Endothelial cell of umbilical vein (primary cell): ENCODE measurements around the gene UBXN11. TPM values are rescaled to one million over a fixed set of nuclear protein-coding genes. Genes with fewer than 3 reads are reported as not detected.

Experiments
- BruUV-seq: library from RNA; stranded (reverse); fragments of 400-500 nt; replicated peaks from 2 replicates; lab custom pipeline; 2021; lab: Mats Ljungman, UMichigan
- CTCF ChIA-PET: fragments of 300-600, 350-600 bp; sonication (Branson Sonifier 250); formaldehyde crosslinking; loops from one replicate; lab custom pipeline; 2021; ENCODE audit warnings: antibody characterized with exemption, inconsistent platforms; lab: Charles Lee
- POLR2A ChIA-PET: fragments of 300-600, 350-600 bp; sonication (Branson Sonifier 250); formaldehyde crosslinking; loops from one replicate; lab custom pipeline; 2021; ENCODE audit warnings: antibody characterized with exemption, inconsistent platforms; lab: Charles Lee
- DNase-seq: peaks from one replicate; pipeline ENCODE4 v3.0.0-alpha.2; 2011; ENCODE audit warnings: low read depth, low spot score
- FAIRE-seq: peaks from 2 replicates; lab custom pipeline; 2011; peaks lifted over from hg19 to GRCh38; lab: Jason Lieb, UNC
- H2AFZ ChIP-seq: 2 replicates; pipeline ENCODE4 v1.6.0; 2012; ENCODE audit warnings: low read depth, low read length, control low read depth, inconsistent platforms
- H3K27ac ChIP-seq: 2 replicates; pipeline ENCODE4 v1.5.1; 2011; ENCODE audit warnings: low read depth, mild to moderate bottlenecking, control low read depth, low read length, moderate library complexity; ENCODE audit not compliant: insufficient read depth
- H3K27me3 ChIP-seq, 2 experiments: 2 replicates each; pipeline versions ENCODE4 v1.6.0 to v1.6.1; 2011; ENCODE audit warnings: low read length in 2 of 2, mixed read lengths in 1 of 2; ENCODE audit not compliant: control insufficient read depth in 2 of 2, insufficient read depth in 2 of 2
- H3K36me3 ChIP-seq, 2 experiments: 2 replicates in 1 of 2; 3 replicates in 1 of 2; pipeline ENCODE4 v1.5.1; 2011; ENCODE audit warnings: low read length in 2 of 2, mild to moderate bottlenecking in 1 of 2, moderate library complexity in 1 of 2; ENCODE audit not compliant: control insufficient read depth in 2 of 2, insufficient read depth in 2 of 2; ENCODE audit errors: extremely low read depth in 1 of 2
- H3K4me1 ChIP-seq: 3 replicates; pipeline ENCODE4 v1.5.1; 2011; ENCODE audit warnings: mild to moderate bottlenecking, low read length; ENCODE audit not compliant: control insufficient read depth, insufficient read depth; ENCODE audit errors: extremely low read depth
- H3K4me2 ChIP-seq: 2 replicates; pipeline ENCODE4 v1.6.1; 2011; ENCODE audit warnings: low read length, control low read depth, mixed read lengths; ENCODE audit not compliant: insufficient read depth
- H3K4me3 ChIP-seq, 3 experiments: fragments of 200-600 bp in 1 of 3; sonication (generic), shearing (Covaris generic) in 1 of 3; replicated peaks in 1 of 3; 2 replicates each; pipeline ENCODE4 v1.5.1; 2011 to 2016; ENCODE audit warnings: control low read depth in 3 of 3, low read length in 3 of 3, mild to moderate bottlenecking in 2 of 3, inconsistent platforms in 1 of 3, low read depth in 1 of 3, moderate library complexity in 1 of 3; ENCODE audit not compliant: insufficient read depth in 1 of 3
- H3K79me2 ChIP-seq: 2 replicates; pipeline ENCODE4 v1.6.0; 2012; ENCODE audit warnings: low read length, inconsistent platforms; ENCODE audit not compliant: control insufficient read depth, insufficient read depth
- H3K9ac ChIP-seq: replicated peaks from 2 replicates; pipeline ENCODE3; 2011; ENCODE audit warnings: low read length, control low read depth; ENCODE audit not compliant: insufficient read depth; ENCODE audit errors: extremely low read depth
- H3K9me1 ChIP-seq: replicated peaks from 3 replicates; pipeline ENCODE4 v1.6.0; 2011; ENCODE audit warnings: mild to moderate bottlenecking, low read length; ENCODE audit not compliant: control insufficient read depth, insufficient read depth; ENCODE audit errors: extremely low read depth
- H3K9me3 ChIP-seq: replicated peaks from 2 replicates; pipeline ENCODE4 v1.5.1; 2012; ENCODE audit warnings: low read length, inconsistent platforms; ENCODE audit not compliant: control insufficient read depth, insufficient read depth
- H4K20me1 ChIP-seq: replicated peaks from 2 replicates; pipeline ENCODE3; 2011; ENCODE audit warnings: mild to moderate bottlenecking, low read length; ENCODE audit not compliant: control insufficient read depth, insufficient read depth; ENCODE audit errors: extremely low read depth
- JUN ChIP-seq: IDR thresholded peaks from 2 replicates; pipeline ENCODE4 v1.6.1; 2011; ENCODE audit warnings: borderline replicate concordance, low read depth; ENCODE audit not compliant: insufficient read length, insufficient read depth
- MAX ChIP-seq: IDR thresholded peaks from 2 replicates; pipeline ENCODE4 v1.6.1; 2011; ENCODE audit not compliant: insufficient read depth, insufficient read length
- POLR2A ChIP-seq: IDR thresholded peaks from 2 replicates; pipeline ENCODE4 v1.6.1; 2012; ENCODE audit warnings: low read depth, mild to moderate bottlenecking, control low read depth, low read length
- dilution Hi-C: fragments of 300-500 bp; cut with MboI; formaldehyde crosslinking; loops from one replicate; pipeline ENCODE4 v1.15.0; 2019; ENCODE audit warnings: low sequenced_read_pairs; ENCODE audit not compliant: extremely low pct_ligation_motif_present
- intact Hi-C: fragments of 100-400 bp; cut with micrococcal nuclease; formaldehyde crosslinking; loops from one replicate; pipeline ENCODE4 v1.10.0; 2022
- polyA plus RNA-seq, 4 experiments: library from polyadenylated mRNA; depleted of rRNA in 3 of 4; stranded (reverse) in 3 of 4; unstranded in 1 of 4; fragments of >200 nt; gene quantifications; 2 replicates each; pipeline versions ENCODE4 v1.2.1 to v1.2.3, GENCODE V29; 2011 to 2012; ENCODE audit warnings: missing spikeins in 1 of 4
- total RNA-seq: library from RNA; stranded (reverse); gene quantifications from 2 replicates; pipeline ENCODE4 v1.2.3, GENCODE V29; 2021
- TF ChIP-seq, protein P1 (sequence below), 2 donors: IDR thresholded peaks; 1 replicate in 1 of 2; 2 replicates in 1 of 2; pipeline ENCODE4 v1.5.1; 2011; ENCODE audit warnings: low read length in 2 of 2, mild to moderate bottlenecking in 2 of 2, moderate library complexity in 2 of 2, control low read depth in 1 of 2, inconsistent platforms in 1 of 2, low read depth in 1 of 2; ENCODE audit not compliant: insufficient read depth in 1 of 2; ENCODE audit errors: extremely low read depth in 1 of 2

The UBXN11 gene
- total and polyA plus RNA-seq, 2 donors (not counting 3 experiments of a cell fraction or from before 2014, with no cell fraction given), result 14.8 to 15.6 TPM

DNA sequence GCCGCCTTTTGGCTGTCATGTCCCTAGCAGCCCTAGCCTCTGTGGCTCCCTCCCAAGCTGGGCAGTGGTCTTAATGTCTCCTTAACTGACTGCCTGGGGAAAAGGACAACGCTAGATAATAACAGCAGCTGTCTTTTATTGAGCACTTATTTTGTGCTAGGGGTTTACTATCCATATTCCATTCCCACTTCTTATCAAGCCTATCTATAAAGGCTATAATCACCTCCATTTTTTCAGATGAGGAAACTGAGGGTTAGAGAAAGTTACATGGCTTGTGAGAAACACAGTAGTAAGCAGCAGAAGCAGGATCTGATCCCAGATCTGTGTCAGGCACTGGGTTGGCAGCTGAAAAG lies 20.4 kb downstream of the UBXN11 start:
- Histone ChIP-seq H3K27me3 (no peaks in the 10 kb centered on the region), H4K20me1 (no peaks in the 10 kb centered on the region), H3K4me1 (peaks cover 24% of the 10 kb centered on the region), H3K9me1 (no peaks in the 10 kb centered on the region), H3K79me2 (peaks cover 14% of the 10 kb centered on the region), H3K9ac (no peak overlapping the region), H3K27ac (no peak overlapping the region), H3K9me3 (no peaks in the 10 kb centered on the region), H2AFZ (no peak overlapping the region), H3K4me2 (no peak overlapping the region), H3K36me3 (peaks cover 0 to 6% of the 10 kb centered on the region in 2 experiments), H3K4me3 (no peak overlapping the region)
- BruUV-seq, result no TSS peak
- CTCF ChIA-PET, result interaction anchor here (0.6 to 4.3 kb wide), 15 partner anchors 9 to 250 kb away, joined by 3 to 120 read pairs (median 12); partner anchors contain the start of genes CD52, CEP85, DHDDS and ZNF593
- dilution Hi-C loops (no loop called here), intact Hi-C loops (no loop called here)
- no peak for FAIRE-seq
- DNase-seq, result no peak
- TF ChIP-seq MAX (no peak), JUN (no peak), POLR2A (peak; percentile 34)
- TF ChIP-seq, protein P1, sequence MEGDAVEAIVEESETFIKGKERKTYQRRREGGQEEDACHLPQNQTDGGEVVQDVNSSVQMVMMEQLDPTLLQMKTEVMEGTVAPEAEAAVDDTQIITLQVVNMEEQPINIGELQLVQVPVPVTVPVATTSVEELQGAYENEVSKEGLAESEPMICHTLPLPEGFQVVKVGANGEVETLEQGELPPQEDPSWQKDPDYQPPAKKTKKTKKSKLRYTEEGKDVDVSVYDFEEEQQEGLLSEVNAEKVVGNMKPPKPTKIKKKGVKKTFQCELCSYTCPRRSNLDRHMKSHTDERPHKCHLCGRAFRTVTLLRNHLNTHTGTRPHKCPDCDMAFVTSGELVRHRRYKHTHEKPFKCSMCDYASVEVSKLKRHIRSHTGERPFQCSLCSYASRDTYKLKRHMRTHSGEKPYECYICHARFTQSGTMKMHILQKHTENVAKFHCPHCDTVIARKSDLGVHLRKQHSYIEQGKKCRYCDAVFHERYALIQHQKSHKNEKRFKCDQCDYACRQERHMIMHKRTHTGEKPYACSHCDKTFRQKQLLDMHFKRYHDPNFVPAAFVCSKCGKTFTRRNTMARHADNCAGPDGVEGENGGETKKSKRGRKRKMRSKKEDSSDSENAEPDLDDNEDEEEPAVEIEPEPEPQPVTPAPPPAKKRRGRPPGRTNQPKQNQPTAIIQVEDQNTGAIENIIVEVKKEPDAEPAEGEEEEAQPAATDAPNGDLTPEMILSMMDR (IDR thresholded peaks at IDR 0.05; ENCODE audit: extremely low read depth in 1 of 2, insufficient read depth in 1 of 2, low read depth in 1 of 2, low read length in 2 of 2), result no peak
- POLR2A ChIA-PET, result interaction anchor here (0.8 kb wide), 1 partner anchor 52 kb away, joined by 3 read pairs; the partner anchor contains the start of gene CEP85
